ENCODE measurements around the gene CAPN2. TPM values are rescaled to one million over a fixed set of nuclear protein-coding genes. Genes with fewer than 3 reads are reported as not detected.

The CAPN2 gene
- total and polyA plus RNA-seq, 2 experiments from 2014 or later = 8.4 to 17.8 TPM

GRCh38 chr1:223684488-223684792, 27.9 kb upstream of the CAPN2 start:
- TF ChIP-seq REST (IDR thresholded peaks at IDR 0.05; ENCODE audit: unreplicated experiment) (no peak), POLR2AphosphoS5 (IDR thresholded peaks at IDR 0.05; ENCODE audit: low read depth) (no peak), STAT1 (IDR thresholded peaks at IDR 0.05; ENCODE audit: unreplicated experiment) (no peak), CTCF (conservative IDR thresholded peaks at IDR 0.05; ENCODE audit: low read depth in 2 of 2) (no peak), EZH2 (IDR thresholded peaks at IDR 0.05; ENCODE audit: low read depth, unreplicated experiment) (no peak)
- no peak overlapping the region for H3K27ac ChIP-seq (ENCODE audit: low read depth)
- H4K20me1 ChIP-seq (replicated peaks; ENCODE audit: insufficient read depth) = no peaks in the 10 kb centered on the region
- H3K27me3 ChIP-seq (ENCODE audit: insufficient read depth) = no peaks in the 10 kb centered on the region
- no peaks in the 10 kb centered on the region for H3K36me3 ChIP-seq (ENCODE audit: insufficient read depth)
- H3K4me2 ChIP-seq = no peak overlapping the region
- peaks cover 3% of the 10 kb centered on the region for H3K27me3 Mint-ChIP-seq (ENCODE audit: insufficient read depth, low read depth, poor library complexity)
- no peaks in the 10 kb centered on the region for H3K36me3 Mint-ChIP-seq (ENCODE audit: low read depth)
- no peak overlapping the region for H2AFZ ChIP-seq
- no peak for ATAC-seq
- no peak overlapping the region for H3K4me3 Mint-ChIP-seq
- no peak overlapping the region for H3K4me3 ChIP-seq
- peaks cover 2% of the 10 kb centered on the region; the same call in 1 of the 3 replicates for H3K4me1 Mint-ChIP-seq
- no peak for DNase-seq (ENCODE audit: low spot score)
- H3F3A ChIP-seq (replicated peaks; ENCODE audit: low read depth) = no peaks in the 10 kb centered on the region
- H3K79me2 ChIP-seq (replicated peaks; ENCODE audit: insufficient read depth) = no peaks in the 10 kb centered on the region
- H3K9me3 Mint-ChIP-seq = peaks cover 8% of the 10 kb centered on the region; the same call in 1 of the 3 replicates
- no peak overlapping the region for H3K27ac Mint-ChIP-seq
- H3K4me1 ChIP-seq (ENCODE audit: insufficient read depth) = no peaks in the 10 kb centered on the region
- no peaks in the 10 kb centered on the region for H3K9me2 ChIP-seq (ENCODE audit: insufficient read depth)

- no peaks in the 10 kb centered on the region for H4K20me1 ChIP-seq (replicated peaks; ENCODE audit: insufficient read depth)
- no peaks in the 10 kb centered on the region for H3K36me3 Mint-ChIP-seq (ENCODE audit: low read depth)
- H3K9me3 Mint-ChIP-seq = peaks cover 8% of the 10 kb centered on the region; the same call in 1 of the 3 replicates
- H3K36me3 ChIP-seq (ENCODE audit: insufficient read depth) = no peaks in the 10 kb centered on the region
- H3F3A ChIP-seq (replicated peaks; ENCODE audit: low read depth) = no peaks in the 10 kb centered on the region
- no peak overlapping the region for H3K27ac ChIP-seq (ENCODE audit: low read depth)
- H3K27me3 ChIP-seq (ENCODE audit: insufficient read depth) = no peaks in the 10 kb centered on the region
- DNase-seq (ENCODE audit: low spot score) (no peak), ATAC-seq (no peak)
- H2AFZ ChIP-seq = no peak overlapping the region
- TF ChIP-seq ZNF114 (CRISPR knock-in tag; IDR thresholded peaks at IDR 0.05) = no peak
- no peak for TF ChIP-seq STAT1 (IDR thresholded peaks at IDR 0.05; ENCODE audit: unreplicated experiment)
- no peak overlapping the region for H3K4me3 Mint-ChIP-seq
- no peak overlapping the region for H3K4me3 ChIP-seq
- no peak overlapping the region for H3K4me2 ChIP-seq
- H3K4me1 Mint-ChIP-seq = no peaks in the 10 kb centered on the region
- no peaks in the 10 kb centered on the region for H3K9me2 ChIP-seq (ENCODE audit: insufficient read depth)
- H3K27me3 Mint-ChIP-seq (ENCODE audit: insufficient read depth, low read depth, poor library complexity) = no peaks in the 10 kb centered on the region
- H3K27ac Mint-ChIP-seq = no peak overlapping the region
- H3K4me1 ChIP-seq (ENCODE audit: insufficient read depth) = no peaks in the 10 kb centered on the region
- no peaks in the 10 kb centered on the region for H3K79me2 ChIP-seq (replicated peaks; ENCODE audit: insufficient read depth)
Observed at GRCh38 chr1:223691121-223691520, 21.2 kb upstream of the CAPN2 start.
